ENCODE measurements around the gene RNF144A.

GRCh38 chr2:6944555-6944954, 27.3 kb downstream of the RNF144A start:
- TF ChIP-seq CTCF (IDR thresholded peaks at IDR 0.05): no peak
- no peak for TF ChIP-seq EP300 (IDR thresholded peaks at IDR 0.05; ENCODE audit: borderline replicate concordance in 1 of 2, low read depth in 1 of 2, low read length in 1 of 2)
- no peak for TF ChIP-seq RAD21 (IDR thresholded peaks at IDR 0.05; ENCODE audit: low read length)
- TF ChIP-seq REST (IDR thresholded peaks at IDR 0.05; ENCODE audit: low read depth, low read length): no peak
- TF ChIP-seq SMC3 (IDR thresholded peaks at IDR 0.05; ENCODE audit: low read depth, low read length): no peak
- TF ChIP-seq GABPA (IDR thresholded peaks at IDR 0.05; ENCODE audit: low read depth): no peak
